ENCODE measurements around the gene PNKD.

PNKD gene

DNA sequence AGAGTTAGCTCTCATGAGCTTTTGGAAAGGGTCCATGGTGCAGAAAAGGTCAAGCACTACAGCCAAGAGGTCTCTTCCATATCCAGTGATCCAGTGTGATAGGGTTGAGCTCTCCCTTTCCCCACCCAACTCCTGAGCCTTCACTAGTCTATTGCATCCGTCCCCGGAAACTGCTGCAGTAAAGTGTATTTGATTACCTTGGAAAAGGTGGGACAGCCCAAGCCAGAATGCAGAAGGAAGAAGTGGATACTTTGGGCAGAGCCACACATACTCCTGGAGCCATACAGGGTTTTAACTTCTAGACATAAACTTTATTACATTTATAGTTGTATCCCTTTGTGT, 3.6 kb downstream of the PNKD start:
- DNase-seq: no peak

DNA sequence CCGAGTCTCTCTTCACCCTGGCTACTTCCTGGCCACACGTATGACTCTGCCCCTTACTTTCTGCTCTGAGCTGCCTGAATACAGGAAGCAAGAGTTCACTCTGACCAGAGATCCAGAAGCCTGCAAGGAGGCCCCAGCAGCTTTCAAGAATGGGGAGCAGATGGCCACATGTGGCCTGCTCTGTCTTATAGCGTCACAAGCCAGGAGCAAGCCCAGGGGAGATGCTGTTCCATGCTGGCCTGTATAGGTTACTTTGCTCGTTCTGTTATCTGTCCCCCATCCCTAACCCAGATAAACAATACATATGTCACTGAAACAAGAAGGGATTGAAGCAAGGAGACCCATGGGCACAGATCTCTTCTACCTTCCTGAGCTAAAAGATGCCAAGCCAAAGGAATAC, 4.3 kb downstream of the PNKD start:
- no peak for DNase-seq

DNA sequence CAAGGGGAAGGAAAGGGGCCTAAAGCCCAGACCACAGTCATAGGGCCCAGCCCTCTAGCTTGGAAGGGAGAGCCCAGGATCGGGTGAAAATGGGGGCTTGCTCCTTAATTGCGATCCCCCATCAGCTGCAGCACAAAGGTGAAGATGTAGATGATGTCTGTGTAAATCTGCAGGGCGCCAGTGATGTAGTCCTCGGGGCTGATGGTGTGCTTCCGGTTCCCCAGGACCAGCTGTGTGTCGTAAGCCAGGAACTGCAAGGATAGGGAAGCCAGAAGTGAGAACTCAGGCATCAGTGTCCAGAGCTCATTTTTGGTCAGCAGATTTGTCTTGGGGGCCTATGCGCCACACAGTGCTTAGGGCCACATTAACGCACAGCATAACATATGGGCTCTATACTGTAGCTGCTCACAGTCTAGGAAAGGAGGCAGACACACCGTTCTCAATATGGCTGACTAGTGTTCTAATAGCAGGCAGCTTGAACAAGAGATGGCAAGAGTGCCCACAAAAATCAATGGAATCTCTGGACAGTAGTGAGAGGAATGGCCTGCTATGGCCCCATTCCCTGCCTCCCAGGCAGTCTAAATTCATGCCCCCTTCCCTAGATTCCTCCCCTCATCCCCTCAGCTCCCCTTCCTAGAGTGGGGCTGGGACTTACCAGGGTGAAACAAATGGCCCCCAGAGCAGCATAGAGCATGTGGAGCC, 5.2 kb downstream of the PNKD start:
- no peak for DNase-seq

DNA sequence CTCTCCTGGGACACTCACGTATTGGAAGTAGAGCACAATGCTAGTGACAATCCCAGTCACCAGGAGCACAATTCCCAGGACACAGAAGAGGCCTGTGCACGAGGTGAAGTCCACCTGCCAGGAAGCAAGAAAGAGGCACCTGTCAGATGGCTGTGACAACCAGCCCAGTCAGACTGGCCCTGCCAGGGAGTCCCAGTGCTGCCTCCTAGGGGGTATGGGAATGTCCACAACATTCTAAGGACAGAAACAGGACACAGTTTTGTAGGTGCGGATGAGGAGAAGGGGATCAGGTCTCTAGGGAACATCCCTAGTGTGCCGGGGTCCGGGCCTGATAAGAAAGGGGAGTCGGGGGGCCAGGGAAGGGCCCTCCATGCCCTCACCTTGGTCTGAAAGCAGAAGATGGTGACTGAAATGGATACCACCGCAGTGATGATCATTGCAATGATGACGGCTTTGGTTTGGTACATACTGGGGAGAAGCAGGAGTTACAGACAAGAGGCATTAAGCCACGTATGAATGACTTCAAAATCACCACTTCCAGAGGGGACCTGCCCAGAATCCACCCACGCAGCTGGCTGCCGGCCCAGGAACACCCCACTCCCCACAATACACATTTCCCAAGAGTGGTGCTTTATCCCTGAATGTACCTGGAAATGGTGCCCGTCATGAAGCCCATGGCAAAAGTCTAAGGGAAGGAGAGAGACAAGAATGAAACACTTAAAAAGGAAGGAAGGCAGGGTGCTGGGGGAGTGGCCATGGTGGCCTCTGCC, 6.9 kb downstream of the PNKD start:
- DNase-seq: no peak

DNA sequence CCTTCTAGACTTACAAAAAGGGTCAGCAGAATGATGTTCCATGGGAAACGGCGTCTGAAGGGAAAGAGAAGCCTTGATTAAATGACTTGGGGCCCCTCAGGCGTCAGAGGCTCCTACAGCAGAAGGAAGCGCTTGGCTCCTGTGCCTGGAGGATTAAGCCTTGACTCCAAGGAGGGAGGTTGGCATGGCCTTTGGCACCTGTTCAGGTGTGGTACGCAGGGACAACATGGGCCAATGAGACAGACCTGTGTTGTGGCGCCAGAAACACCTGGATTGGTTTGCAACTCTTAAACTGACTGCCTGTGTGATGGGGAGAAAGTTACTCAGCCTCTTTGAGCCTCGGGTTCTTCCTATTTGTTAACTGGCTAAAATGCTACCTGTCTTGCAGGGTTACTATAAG, 7.6 kb downstream of the PNKD start:
- DNase-seq: no peak

DNA sequence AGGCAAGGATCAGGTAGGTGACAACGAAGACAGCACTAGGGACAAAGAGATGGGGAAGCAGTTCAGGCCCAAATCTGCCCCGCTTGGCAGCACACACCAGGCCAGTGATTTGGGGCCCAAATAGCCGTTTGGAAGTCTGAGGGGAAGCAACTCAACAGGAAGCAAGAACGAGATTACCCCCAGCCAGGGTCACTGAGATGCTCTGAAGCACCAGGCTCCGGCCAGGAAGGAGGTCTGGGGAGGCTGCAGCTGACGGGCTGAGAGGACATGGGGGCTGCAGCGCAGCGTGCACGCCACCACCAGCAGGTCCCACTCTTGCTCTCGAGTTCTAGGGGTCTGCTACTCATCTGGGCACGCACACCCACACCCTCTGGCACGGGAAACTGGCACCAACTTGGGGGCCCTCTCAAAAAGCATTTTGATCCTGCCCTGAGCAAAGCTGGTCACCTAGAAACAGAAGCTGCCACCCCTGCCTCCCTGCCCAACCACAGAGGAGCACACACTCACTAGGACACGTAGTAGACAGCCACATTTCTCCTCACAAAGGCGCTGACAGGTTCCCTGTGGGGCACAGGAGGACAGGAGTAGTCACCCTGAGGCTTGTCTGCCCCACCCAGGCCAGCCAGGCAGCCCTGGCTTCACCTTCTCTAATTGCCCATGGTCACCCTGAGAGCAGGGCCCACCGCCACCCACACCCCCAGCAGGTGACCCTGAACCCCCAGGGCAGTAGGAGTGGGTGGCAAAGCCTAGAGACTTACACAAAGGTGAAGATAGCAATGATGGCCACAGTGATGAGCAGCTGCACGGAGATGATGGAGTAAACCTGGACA, 8.4 kb downstream of the PNKD start:
- no peak for DNase-seq

DNA sequence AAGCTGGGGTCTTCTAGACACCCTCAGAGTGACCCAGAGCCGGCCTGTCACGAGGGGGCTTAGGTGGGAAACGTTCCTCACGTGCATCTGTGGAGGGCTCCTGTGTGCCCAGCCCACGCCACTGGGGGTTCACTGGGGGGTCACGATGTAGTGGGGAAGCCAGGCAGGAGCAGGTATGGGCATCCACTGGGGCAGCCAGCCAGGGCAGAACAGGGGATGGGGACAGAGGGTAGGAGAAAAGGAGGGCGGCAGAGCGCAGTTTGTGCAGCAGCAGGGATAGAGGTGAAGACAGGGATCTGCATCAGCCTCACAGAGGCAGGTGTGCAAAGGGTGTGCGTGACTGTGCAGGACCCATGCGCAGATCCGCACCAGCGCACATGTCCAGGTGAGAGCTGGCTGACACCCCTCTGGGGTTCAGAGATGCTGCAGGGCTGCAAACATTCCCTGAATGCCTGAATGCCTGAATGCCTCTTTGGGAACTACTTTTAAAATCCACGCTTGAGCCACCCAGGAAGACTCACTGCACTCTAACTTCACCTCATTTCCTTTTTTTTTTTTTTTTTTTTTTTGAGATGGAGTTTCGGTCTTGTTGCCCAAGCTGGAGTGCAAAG, 10.0 kb downstream of the PNKD start:
- DNase-seq: no peak

DNA sequence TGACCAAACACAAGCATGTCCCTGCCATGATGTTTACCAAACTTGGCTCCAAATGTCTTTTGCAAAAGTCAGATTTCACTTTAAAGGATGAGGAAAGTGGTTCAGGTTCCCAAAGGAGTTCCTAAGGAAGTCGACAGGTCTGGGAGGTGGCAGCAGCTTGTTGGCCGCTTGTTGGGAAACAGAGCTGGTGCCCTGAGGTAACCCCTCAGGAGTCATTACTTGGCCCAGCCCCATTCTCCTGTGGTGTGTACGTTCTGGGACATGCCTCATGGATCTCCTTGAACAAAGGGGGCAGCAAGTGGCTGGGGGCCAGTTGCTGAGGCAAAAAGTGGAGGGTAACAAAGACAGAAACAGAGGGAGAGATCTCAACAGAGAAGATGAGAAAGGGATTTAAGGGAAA, 11.1 kb downstream of the PNKD start:
- no peak for DNase-seq

DNA sequence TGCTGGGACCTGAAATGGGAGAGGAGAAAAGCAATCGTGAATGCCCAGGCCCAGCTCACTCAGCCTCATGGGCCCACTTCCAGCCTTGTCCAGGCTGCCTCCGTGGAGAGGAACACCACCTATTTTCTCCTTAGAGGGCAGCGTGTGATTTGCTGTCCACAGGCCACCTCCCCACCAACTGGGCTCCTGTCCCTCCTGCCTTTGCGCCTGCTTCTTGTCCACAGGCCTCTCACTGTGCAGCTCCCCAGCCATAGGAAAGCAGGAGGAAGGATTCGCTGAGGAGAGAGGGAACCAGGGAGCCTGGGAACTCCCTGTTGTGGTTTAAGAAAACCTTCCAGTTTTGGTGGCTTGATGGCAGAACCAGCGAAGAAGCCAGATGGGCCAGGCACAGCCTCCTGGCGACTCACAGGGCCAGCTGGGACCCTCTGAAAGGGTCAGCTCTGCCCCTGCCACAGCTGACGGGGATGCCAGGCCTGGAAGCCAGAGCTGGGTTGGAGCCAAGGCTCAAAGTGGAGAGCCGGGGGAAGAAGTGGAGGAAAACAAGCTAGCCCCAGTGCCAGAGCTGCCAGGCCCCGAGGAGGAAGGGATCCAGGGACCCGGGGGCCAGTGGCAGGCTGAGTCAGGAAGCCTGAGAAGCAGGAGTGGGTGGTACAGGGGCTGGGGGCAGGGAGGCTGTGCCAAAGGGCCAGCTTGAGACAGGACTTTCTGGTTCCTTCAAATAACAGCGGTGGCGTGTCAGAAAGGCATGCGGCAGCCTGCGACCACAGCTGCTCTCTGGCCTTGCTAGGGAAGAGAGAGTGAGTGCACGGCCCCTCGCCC, 12.1 kb downstream of the PNKD start:
- DNase-seq: no peak

DNA sequence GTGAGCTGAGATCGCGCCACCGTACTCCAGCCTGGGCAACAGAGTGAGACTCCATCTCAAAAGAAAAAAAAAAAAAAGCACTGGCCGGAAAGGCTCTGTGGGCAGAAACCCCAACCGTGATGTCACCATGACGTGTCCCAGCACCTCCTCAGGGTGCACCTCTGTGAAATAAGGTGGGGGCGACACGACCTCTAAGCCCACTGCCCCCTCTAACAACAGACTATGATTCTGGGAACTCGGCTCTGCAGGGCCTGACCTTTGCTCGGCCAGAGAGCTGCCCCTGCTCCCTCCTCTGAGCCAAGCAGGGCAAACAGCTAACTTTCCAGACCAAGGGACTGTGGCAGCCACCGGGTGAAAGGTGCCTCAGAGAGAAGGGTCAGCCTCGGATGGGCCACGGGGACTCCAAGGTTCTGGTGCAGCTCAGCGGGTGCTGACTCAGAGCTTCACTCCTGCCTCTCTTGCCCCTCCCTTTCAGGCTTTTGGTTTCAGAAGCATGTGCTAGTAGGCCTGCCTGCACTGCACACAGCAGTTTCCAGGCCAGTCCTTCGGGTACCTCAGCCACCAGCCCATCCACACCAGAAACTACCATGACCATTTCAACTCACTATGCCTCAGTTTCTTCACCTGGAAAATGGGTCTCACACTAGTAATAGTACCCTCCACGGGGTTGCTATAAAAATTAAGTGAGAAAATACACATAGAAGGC, 13.9 kb downstream of the PNKD start:
- peak in 3 of 4 experiments; percentile 16 to 30 (median 26) for DNase-seq

DNA sequence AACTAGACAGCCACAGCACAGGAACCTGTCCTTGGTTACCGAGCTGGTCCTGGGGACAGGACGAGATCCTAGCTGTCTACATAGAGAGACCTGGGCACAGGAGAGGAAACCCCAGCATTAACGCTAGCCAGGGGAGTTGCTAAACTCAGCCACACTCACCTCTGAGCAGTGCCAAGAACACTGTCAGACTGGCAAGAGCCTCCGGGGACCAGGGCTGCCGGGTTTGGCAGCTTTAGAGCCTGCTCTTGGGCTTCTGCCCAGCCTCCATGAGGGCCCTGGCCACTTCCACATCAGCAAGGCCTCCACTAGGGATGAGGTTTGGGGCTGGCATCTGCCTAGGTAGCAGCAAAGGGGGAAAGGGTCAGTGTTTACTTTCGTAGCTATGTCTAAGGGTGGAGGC, 15.3 kb downstream of the PNKD start:
- DNase-seq: no peak

DNA sequence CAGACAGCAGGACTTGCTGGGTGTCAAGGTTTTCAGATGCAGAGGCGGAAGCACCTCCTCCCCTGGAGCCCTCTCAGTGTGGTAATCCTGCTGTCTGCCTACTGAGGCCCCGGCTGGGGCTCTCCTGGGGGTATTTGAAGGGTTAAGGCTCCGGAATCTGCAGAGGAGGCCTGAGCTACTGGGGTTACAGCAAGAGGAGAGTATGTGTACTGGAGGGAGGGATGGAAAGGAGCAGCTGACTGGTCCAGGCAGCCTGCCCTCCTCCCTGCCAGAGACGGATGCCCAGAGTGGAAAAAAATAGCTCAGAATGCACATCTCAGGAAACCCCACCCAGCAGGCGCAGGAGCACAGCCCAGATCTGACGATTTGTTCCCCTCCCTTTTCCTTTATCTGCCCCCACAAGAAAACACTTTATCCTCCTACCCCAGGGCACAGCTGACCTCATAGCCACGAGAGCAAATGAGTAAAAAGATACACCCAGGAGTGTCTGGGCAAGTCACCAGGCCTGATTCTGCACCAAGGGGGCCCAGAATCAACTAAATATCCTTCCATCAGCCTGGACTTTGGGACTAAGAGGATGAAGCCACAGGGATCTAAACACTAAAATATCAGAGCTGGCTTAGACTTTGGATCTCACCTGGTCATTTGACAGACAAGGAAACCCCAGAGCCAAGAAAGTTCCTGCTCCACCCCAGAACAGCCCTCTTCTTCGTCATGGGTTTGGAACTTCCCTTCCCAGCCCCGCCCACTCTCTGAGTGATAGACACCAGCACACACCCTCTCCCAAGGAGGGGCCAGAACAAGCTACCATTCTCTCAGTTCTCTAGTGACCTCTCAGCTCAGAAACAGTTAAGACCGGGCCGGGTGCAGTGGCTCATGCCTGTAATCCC, 16.5 kb downstream of the PNKD start:
- peak in 3 of 4 experiments; percentile 30 to 35 (median 32) for DNase-seq

DNA sequence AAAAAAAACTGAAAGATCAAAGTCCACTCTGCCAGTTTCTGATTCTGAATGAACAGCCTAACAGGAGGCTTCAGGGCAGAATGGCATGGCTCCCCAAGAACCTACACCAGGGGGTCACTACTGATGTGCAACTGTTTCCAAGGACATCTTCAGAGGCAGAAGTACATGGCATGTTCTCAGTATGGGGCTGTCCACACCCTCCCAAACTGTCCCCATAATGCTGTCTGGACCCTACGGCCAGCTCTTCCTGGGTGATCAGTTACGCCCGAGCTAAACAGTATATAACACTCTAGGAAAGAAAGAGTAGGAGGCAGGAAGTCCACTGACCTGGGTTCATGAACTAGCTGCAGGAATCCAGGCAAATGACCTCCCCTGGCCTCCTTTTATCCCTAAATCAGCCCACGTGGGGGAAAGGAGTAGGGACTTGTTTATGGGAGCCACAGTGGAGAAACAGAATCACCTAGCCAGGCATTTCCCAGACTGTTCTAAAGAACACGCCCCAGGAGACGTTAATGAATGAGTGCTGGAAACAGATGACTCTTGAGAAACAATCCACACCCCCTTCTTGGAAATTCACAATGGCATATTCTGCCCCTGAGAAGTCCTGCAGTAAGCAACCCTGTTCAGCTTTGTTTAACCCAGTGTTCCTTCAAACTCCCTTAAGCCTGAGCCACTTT, 19.5 kb downstream of the PNKD start:
- DNase-seq: no peak

DNA sequence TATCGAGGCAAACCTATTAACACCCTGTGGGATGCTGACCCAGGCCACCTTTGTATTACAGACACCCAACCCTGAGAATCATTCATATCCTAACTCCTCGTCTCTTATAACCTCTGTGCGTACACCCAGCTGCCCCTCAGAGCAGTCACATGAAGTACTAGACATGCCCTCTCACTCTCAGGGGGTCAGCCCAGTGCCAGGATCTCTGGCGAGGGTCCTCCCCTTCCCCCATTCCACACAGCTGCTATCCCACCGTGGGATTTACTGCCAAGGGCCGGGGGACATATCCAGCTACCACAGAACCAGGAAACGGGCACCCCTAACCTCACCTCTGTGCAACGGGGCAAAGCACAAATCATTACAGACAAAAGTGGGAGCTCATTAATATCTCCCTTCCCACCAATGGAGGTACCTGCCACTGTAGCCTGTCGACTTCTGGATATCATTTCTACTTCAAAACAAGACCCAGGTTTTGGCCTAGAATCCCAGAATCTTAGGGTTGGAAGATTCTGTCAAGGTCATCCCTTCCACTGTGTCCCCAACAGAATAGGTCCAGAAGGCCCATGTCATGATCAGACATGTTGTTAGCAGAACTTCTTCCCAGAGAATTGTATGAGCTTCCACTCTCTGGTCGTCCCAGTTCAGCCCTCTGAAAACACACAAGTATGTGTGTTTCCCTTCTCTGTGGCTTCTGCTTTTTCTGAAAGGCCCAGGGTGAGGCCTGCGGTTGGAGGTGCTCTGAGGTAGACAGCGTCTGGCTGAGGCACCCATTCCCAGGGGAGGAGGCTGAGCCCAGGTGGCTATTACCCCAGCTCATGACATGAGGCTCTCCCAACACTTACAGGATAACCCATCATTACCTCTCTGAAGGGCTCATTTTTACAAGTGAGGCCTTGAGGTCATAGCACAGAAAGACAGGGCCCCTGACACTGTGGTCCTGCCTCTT, 20.3 kb downstream of the PNKD start:
- no peak for DNase-seq

DNA sequence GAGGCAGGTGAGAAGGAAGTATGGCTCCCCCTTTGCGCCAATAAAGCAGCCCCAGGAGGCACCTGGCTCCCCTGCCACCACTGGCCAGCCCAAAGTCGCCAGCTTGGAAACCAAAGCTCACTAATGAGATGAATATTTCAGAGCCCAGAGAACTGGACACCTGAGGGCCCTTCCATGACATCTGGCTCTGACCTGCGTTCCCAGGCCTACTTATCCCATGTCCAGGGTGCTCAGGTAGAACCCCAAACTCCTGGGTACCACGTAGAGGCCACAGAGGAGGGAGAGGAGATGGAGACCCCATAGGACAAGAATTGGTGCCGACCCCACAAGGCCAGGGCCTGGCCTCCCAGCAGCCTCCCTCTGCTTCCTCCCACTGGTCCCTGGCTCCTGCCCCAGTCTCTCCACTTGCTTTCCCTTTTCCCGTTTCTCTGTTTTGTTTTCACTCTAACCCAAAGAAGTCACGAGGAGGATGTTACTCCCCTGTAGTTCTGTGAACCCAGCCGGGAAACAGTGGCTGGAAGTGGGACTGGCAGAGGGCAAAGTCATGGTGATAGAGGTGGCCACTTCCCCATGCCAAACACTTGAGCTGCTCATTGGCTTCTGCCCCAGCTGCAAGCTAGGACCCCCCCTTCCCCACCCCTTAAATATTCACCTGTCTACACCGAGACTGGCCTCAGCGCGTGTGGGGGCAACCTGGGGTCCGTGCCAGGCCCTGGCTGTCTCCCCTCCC, 21.2 kb downstream of the PNKD start:
- DNase-seq: no peak

DNA sequence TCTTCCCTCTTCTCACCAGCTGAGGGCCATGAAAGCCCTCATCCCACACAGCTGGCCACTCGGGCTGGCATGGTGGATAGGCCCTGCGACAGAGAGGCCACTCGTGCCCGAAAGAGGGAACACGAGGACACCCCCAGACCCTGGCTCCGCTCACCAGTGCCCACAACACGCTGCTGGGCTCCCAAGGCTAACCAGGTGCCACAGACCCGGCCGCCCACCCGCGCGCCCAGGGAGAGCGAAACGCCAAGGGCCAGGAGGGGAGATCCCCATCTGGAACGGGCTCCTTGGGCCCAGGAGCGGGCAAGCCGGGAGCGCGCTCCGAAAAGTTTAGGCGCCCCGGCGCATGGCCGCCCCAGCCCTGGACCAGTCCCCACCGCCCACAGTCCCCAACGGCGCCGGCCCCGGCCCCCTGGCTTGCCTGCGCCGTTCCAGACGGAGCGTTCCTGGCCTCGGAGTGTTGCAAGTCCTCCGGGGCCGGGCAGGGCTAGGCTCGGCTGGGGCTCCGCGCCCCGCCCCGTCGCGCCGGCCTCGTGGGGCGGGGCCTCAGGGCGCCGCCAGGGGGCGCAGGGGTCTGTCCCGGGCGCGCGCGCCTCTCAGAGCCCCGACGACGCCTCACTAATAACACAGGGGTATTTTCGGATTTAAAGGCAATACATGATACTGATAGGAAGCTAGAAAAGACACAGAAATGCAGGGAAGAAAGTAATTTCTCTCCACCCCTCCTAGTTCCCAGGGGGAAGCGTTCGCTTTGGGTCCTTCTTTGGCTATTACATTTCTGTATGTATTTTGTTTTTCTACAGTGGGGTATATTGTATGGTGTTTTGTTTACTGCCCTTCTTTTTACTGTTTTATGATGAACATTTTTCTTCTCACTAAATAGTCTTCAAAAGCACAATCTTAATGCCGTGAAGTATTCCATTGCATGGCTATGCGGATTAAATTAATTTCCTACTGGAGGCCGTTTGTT, 22.0 kb downstream of the PNKD start, which contains the start of gene TMBIM1:
TSS of gene TMBIM1 (minus strand) at position 456 of the 967 bp plus-strand sequence. CDS start 10,362 bp downstream, outside the sequence.
- peak; percentile 50 to 73 (median 54) for DNase-seq
